GM18511 (cell line): ENCODE results near the gene RGS21.
"Not testable (repeated sequence)": the region's sequence is repeated elsewhere in the genome, so short reads cannot be mapped to it uniquely, and the experiment has no call there.

ENCODE experiments used
- ATAC-seq: cut with Tn5 transposase; IDR thresholded peaks from one replicate; pipeline ENCODE4 v1.9.1; 2021; ENCODE audit warnings: mild to moderate bottlenecking, moderate library complexity; ENCODE audit not compliant: unreplicated experiment

The RGS21 gene, protein sequence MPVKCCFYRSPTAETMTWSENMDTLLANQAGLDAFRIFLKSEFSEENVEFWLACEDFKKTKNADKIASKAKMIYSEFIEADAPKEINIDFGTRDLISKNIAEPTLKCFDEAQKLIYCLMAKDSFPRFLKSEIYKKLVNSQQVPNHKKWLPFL

DNA sequence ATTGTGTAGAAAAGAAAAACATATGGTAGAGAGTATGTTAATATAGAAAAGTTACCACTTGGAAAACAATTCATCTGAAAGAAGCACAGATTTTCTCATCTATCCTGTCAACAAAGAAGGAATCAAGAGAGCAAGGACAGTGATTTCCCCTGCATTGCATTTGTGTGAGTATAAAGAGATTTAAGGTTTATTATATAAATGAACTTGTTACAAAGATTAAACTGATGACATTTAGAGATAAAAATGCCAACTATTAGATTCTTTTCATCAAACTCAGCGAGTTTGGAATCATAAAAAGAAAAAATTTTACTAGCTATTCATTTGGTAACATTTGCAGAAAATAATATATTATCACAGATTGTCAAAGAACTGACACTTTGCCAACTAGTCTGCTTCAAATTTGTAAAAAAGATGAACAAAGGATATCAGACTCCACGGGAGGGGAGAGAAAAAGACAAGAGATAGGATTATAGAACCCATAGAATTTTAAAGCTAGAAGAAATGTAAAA, at the start of gene RGS21:
TSS of gene RGS21 (plus strand) at position 51 of the 509 bp plus-strand sequence. CDS start 26,045 bp downstream, outside the sequence.
- no peak for ATAC-seq

DNA sequence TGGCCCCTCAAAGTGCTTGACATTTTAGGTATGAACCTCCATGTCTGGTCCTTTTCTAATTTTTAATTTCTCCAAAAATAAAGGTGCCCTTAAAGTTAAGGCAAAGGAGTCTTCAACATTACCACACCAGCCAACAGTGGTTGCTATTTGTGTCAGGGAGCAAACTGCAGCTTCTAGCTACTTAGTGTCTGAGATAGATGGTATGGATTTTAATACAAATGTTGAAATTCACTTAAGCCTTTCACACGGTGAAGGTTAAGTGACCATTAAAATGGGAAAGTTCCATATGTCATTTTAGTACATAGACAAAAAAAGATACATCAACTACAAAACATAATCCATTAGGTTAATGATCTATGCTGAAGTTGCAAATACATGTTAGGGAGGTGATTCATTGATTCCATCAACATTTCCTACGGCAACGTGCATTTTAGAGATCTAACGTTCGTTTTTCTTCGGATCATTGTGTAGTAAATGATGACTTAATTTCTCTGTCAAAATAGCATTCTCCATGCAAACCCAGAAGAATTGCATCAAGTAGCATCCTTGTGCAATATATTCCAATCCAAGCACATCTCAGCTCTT, 48.2 kb upstream of the RGS21 start:
- no peak for ATAC-seq

DNA sequence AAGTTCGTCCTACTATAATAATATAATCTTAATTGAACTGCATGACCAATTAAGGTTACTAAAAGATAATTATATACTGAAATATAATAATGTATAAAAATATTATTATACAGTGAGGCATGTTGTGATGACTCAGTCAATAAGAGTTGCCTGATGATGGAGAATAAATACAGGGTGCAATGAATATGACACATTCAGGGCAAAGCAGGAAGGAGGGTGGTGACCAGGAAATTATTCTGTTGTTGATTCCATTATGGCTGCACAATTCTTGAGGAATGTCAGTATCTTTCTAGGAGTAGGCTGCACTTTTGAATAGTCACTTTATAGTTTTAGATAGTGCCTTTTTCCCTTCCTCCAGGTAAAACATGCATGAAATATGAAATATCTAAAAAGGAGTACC, 46.4 kb upstream of the RGS21 start:
- ATAC-seq = no peak

DNA sequence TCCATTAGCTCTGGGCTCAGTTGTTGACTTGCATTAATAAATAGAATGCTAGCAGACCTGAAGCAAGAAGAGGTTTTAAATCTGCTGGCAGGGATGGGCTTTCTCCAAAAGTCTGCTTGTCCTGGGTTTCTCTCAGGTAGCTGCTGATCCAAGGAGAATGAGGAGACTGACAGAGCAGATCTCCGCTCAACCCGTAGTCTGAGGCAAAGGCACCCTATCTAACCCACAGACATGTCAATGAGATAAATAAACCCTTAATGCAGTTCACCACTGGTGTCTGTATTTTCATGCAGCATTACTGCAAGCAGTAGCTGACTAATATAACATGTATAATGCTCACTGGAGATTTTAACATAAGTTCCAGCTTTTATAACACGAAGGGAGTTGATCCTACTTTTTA, 44.1 kb upstream of the RGS21 start:
- no peak for ATAC-seq

DNA sequence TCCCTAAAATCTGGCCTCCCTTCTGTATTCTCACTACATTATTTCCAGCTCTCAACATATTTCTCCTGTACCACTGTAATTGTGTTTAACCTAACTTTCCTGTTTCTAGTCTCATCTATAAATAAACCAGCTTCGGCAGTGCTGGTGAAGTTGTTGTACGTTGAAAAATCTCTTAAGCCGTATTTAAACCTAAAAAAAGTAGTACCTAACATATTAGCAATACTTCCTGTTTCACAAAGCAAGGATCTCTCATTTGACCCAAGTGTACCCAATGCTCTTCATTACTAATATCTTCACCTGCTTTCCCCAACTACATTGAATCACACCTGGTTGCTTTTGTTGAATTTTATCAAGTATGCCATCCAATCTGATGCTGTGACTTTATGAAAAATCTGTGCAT, 42.2 kb upstream of the RGS21 start:
- ATAC-seq = no peak

DNA sequence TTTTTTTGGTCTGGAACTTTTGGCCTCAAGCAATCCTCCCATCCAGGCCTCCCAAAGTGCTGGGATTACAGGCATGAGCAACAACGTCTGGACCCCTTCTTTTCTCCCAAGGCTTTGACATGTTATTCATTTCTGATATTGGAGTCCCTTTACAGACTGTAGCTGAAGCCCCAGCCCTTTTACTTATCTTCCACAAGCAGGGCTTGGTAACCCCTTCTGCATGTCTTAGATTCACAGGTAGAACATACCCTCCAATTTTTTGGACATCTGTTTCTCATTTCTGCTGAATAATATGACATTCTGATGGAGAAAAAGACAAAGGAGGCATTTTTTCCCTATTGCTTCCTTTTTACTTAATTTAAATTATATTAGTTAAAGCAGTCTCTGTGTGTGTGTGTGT, 39.2 kb upstream of the RGS21 start:
- ATAC-seq = no peak

DNA sequence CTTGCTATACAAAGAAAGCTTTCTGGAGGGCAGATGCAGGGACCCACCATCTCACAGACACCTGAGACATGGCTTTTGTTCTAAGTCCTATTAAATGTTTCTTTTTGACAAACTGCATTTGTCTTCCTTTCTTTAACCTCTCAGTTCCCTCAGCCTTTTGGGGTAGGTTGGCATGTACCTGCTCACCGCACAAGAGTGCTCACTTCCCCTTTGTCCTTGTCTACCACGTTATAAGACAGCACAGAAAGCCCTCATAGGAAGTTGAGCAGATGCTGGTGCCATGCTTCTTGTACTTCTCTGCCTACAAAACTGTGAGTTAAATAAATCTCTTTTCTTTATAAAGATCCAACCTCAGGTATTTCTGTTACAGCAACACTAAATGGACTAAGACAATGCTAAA, 31.9 kb upstream of the RGS21 start:
- ATAC-seq = no peak

DNA sequence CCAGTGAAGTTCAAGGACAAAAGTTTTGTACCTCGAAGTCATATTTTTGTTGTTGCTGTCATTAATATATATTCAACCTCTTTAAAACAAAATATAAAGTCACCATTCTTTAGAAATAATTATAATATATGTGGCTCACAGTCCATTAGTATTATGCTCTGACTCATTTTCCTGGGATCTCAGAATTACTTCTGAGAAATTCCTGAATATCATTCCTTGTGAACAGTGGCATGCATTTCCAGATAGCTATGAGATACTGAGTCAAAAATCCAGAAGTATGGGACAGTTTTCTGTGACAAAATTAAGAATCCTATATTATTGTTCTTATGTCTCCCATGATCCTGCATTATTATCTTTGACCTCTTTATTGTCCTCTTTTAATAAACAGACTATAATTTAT, 13.8 kb upstream of the RGS21 start:
- no peak for ATAC-seq

DNA sequence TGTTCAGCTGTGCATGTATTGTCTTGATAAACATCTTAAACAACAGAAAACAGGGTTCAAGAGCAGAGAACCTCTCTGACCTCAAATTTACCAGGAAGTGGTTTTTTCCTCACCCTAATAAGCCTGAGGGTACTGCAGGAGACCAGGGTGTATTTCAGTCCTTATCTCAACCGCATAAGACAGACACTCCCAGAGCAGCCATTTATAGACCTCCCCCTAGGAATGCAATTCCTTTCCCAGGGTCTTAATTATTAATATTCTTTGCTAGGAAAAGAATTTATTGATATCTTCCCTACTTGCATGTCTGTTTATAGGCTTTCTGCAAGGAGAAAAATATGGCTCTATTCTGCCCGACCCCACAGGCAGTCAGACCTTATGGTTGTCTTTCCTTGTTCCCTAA, 8.5 kb upstream of the RGS21 start:
- ATAC-seq = not testable (repeated sequence)

DNA sequence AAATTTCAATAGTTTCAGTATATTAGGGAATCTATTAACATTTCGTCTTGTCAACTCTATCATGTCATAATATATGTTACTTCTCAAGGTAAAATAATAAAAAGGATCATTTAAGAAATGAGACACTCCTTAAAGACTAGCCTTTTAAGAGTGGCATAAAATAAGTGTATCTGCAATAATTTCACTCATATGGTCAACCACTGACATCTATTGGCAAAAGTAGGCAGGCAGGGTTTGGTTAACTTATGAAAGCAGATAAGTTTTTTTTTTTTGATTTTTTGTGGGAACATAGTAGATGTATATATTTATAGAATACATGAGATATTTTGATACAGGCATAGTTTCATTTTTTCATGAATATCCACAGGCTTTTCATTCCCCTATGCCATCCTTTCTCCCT, 5.5 kb upstream of the RGS21 start:
- ATAC-seq = no peak

DNA sequence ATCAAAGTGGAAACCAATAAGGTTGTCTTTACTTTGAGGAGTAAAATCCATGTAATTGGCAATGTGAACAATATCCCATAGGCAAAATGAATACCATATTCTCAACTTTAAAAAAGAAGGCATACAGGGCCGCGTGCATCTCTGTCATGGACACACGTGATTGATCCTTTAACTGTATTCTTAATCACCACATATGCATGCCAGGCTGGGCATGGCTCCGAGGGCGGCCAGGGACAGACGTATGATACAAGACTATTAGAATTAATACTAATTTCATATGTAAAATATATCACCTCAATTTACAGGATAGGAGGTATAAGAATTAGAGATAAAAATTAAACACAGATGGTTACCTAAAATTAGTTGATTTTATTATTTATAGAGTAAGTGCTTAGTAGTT, 11.2 kb downstream of the RGS21 start:
- no peak for ATAC-seq

DNA sequence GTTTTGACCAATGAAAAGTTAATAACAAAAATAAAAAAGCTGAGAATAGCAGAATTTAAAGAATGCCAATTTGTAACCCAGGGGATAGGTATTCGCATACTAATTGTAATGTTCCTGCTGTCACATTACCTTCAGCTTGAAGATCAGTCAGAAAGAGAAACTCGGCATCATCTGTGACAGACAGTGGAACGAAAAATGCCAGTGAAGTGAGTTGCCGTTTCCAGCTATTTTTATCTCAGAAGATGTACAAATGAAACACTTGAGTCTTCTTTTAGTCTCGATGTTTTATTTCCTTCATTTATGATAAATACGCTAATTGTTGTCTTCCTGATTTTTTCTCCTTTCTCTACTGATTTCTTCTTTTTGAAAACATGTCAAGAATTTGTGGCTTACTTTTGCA, 26.1 kb downstream of the RGS21 start:
- ATAC-seq = no peak

DNA sequence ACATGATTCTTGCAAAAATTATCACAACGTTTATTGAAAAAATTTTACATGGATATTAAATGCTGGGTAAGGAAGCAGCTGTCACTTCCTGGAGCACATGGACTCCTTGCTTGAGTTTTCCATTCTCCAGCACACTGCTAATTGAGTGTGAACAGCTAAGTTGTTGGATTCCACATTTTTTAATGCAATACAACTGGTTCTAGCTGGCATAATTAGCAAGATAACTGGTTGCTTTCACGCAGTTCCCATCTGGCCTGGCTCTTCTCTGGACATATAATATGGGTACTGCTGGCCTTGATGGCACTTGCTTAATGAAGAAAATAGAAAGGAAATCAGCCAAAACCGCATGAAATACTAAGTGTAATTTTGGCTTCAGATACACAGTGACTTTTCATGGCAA, 26.6 kb downstream of the RGS21 start:
- ATAC-seq = no peak

DNA sequence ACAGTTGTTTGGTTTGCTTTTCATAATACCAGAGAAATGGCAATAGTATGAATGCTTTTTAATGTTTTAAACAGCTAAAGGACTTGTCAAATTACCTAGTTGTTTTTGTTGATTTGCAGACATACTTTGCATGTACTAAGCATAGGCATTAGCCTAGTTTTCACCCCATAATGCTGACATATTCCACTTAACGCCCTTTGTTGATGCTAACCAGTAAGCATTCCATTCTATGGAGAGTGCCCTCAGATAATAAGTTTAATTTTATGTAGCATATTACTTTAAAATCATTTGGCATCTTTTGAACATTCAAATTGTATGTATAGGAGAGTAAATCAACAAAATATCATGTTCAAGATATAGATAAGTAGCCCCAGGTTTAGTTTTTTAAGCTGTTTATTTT, 32.5 kb downstream of the RGS21 start:
- ATAC-seq = no peak

DNA sequence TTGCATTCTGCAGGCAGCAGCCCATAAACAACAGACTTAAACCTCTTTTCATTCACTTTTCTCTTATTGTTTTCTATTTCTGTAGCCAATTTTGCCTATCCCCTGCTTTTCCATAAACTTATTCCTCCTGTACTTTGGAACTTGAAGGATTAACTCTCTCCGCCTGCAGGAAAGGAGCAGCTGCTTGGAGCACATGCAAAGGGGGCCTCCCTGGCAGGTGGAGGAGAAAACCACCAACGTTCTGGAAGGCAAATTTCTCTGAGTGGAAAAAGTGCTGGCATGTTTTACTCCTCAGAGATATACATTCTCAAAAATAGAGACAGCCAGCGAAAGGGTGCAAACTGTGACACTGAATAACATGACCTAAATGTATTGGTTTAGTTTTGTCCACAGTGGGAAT, 33.6 kb downstream of the RGS21 start:
- no peak for ATAC-seq

DNA sequence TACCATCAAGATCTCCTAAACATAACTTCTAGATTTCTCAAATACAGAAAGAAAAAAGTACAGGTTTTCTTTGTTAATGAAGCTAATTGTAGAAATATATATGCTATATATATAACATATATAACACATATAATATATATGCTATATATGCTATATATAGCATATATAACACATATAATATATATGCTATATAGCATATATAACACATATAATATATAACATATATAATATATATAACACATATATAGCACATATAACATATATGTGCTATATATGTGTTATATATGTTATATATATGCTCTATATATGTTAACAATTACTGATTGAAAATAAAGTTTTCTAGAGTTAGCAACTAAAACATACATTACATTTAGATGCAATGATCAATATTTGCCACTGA, 34.8 kb downstream of the RGS21 start:
- ATAC-seq = no peak

DNA sequence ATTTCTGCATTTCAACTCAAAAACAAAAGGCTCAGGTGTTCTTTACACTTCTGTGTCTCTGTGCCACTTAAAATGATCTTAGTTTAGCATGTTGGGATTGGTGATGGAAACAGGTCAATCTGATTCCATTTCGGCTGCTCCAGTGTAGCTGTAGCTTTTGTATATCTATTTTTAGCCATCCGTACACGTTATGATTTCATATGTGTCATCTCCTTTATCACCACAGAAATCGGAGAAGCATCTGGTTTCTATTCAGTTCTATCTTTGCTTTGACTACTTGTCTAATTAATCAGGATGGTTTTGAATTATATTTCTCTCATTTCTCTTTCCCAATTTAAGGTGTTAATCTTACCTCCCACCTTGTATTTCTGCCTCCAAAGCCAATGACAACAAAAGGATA, 41.1 kb downstream of the RGS21 start:
- no peak for ATAC-seq

DNA sequence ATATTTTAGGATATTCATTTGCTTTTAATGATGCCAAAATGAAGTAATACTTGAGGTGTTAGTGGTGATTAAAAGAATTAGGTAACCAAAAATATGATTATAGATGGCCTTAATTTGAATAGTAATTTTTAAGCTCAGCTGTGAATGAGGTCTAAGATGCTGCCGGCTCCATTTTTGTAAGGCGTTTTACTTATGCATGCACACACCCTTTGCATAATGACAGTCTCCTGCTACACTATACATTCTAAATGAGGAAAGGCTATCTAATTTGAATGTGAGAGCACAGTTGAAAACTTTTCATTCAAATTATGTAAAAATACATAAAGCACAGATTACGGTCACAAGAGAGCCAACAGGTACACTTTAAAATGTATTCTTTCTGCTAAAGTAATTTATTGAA, 41.6 kb downstream of the RGS21 start:
- no peak for ATAC-seq

DNA sequence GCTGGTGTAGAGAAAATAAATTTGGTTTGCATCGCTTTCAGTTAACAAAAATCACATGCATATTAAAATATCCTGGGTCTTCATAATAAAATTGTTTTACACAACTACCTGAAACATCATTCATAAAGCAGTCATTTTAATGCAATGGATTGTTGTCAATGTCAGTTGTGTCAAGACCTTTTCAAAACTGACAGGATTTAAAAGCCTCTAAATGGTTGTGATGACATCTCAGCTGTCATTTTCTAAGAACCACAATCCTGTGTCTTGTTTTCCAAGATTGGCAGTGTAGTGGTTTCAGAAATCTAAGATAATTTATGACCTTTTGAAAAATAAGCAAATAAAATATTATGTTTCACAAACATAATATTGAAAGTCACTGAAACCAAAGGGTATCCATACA, 42.0 kb downstream of the RGS21 start:
- ATAC-seq = no peak

DNA sequence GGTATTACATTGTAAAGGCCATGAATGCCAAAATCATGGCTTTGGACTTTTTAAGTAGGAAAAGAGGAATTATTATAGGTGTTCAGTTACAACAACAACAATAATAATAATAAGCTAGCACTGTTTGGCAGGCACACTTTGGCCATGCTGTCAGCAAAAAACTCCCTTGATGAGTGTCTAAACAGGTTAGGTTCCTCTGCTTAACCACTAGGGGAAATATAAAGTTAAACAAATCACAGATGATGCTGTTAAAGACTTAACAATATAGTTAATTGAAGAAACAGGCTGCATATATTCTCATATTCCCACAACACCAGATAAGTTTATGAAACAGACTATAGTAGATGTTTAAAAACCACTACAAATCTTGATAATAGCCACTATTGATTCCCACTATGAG, 46.4 kb downstream of the RGS21 start:
- no peak for ATAC-seq

DNA sequence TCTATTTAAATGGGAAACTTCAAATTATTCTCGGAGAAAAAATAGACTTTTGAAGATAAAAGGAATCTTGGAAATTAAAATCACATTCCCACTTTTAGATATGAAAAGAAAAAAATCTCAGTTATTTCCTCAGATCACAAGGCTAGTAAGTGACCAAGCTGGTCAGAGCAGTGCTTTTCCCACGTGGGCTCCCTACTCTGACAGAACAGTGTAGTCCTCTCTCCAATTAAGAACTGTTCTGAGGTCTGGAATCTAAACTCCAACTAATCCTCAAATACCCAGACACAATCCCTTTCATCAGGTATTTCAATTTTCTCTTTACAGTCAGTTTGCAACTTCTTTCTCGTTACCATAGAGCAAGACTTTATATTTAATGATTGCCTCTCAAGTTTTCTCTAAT, 50.6 kb downstream of the RGS21 start:
- no peak for ATAC-seq

DNA sequence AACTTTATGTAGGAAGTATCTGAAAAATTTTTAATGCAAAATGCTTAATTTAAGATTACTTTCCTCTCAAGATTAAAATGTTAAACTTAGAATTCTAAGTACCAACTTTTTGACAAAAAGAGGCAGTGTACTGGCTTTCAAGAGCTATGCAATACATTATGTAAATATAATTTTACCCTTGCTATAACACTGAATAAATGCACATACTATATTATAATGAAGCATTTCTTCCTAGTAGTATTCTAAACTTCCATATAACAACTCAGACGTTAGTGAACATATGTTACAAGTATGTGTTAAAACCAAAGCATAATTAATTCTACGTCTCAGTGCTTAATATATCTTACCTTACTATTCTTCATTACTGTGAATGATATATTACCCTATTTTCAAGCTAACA, 58.5 kb downstream of the RGS21 start:
- ATAC-seq = no peak

DNA sequence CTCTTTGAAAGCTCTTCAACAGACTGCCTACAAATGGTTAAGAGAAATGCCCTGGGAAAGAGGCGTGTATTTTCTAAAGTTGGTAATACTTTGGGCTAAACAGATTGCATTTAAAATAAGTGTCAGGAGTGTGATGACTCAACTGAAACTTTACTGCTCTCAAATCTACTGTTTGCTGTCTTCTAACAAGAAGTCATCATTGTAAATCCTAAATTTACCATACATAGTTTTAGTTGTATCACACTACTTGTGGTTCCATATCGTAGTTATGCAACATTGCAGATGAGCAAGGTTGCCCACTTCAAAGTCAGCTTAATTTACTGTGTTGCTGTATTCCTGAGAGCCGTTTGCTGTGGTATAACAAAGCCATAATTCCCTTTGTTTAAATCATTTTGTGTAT, 59.6 kb downstream of the RGS21 start:
- ATAC-seq = no peak
